Fibroblast of lung (primary cell): Measurements from ENCODE around the gene RHEBL1.

Source experiments
- EZH2 ChIP-seq: IDR thresholded peaks from 2 replicates; pipeline ENCODE4 v1.5.1; 2012; ENCODE audit warnings: low read length, control low read depth, mild to moderate bottlenecking; ENCODE audit errors: missing control alignments
- TF ChIP-seq, protein P1 (sequence below), 2 donors: IDR thresholded peaks in 1 of 2; conservative IDR thresholded peaks in 1 of 2; 1 replicate in 1 of 2; 2 replicates in 1 of 2; pipeline ENCODE4 v1.5.1; 2011 to 2012; ENCODE audit warnings: low read length in 2 of 2, control low read depth in 1 of 2, inconsistent platforms in 1 of 2, low read depth in 1 of 2, mild to moderate bottlenecking in 1 of 2

- TF ChIP-seq, protein P1, sequence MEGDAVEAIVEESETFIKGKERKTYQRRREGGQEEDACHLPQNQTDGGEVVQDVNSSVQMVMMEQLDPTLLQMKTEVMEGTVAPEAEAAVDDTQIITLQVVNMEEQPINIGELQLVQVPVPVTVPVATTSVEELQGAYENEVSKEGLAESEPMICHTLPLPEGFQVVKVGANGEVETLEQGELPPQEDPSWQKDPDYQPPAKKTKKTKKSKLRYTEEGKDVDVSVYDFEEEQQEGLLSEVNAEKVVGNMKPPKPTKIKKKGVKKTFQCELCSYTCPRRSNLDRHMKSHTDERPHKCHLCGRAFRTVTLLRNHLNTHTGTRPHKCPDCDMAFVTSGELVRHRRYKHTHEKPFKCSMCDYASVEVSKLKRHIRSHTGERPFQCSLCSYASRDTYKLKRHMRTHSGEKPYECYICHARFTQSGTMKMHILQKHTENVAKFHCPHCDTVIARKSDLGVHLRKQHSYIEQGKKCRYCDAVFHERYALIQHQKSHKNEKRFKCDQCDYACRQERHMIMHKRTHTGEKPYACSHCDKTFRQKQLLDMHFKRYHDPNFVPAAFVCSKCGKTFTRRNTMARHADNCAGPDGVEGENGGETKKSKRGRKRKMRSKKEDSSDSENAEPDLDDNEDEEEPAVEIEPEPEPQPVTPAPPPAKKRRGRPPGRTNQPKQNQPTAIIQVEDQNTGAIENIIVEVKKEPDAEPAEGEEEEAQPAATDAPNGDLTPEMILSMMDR (conservative IDR thresholded peaks at IDR 0.05 in 1 of 2, IDR thresholded peaks at IDR 0.05 in 1 of 2; ENCODE audit: low read depth in 1 of 2, low read length in 2 of 2), result no peak
- TF ChIP-seq EZH2, result no peak
Observed at GRCh38 chr12:49084438-49084837, 14.7 kb upstream of the RHEBL1 start.
